MCF 10A (cell line): ENCODE data around the gene WDR27. TPM values are rescaled to one million over a fixed set of nuclear protein-coding genes. Genes with fewer than 3 reads are reported as not detected.

Experiments used
- Bru-seq: library from RNA; stranded (reverse); fragments of 400-500 nt; gene quantifications from one replicate; lab custom pipeline; 2021; lab: Mats Ljungman, UMichigan
- BruChase-seq, 2 experiments: library from RNA; stranded (reverse); fragments of 400-500 nt; gene quantifications; one replicate each; lab custom pipeline; 2021; lab: Mats Ljungman, UMichigan
- BruUV-seq: library from RNA; stranded (reverse); fragments of 400-500 nt; replicated peaks from 2 replicates; lab custom pipeline; 2021; lab: Mats Ljungman, UMichigan
- CTCF ChIA-PET: fragments of 300-600 bp; sonication (Branson Sonifier 250); formaldehyde crosslinking; extraction: SDS; loops from one replicate; lab custom pipeline; 2021; ENCODE audit warnings: antibody characterized with exemption, inconsistent platforms; lab: Yijun Ruan, JAX
- POLR2A ChIA-PET: fragments of 300-600, 350-650 bp; sonication (Branson Sonifier 250); formaldehyde crosslinking; extraction: SDS; loops from one replicate; lab custom pipeline; 2020; ENCODE audit warnings: antibody characterized with exemption, inconsistent platforms; lab: Yijun Ruan, JAX
- DNase-seq: peaks from one replicate; pipeline ENCODE4 v3.0.0-alpha.2; 2018; ENCODE audit not compliant: unreplicated experiment
- H3K27ac Mint-ChIP-seq: one replicate; pipeline ENCODE4 v1.8.0; 2022; ENCODE audit warnings: mild to moderate bottlenecking, low read depth, mixed read lengths; ENCODE audit not compliant: unreplicated experiment
- H3K27me3 Mint-ChIP-seq: one replicate; pipeline ENCODE4 v1.8.0; 2022; ENCODE audit warnings: mixed read lengths; ENCODE audit not compliant: insufficient read depth, unreplicated experiment
- H3K36me3 Mint-ChIP-seq: one replicate; pipeline ENCODE4 v1.8.0; 2022; ENCODE audit warnings: mild to moderate bottlenecking, moderate library complexity, mixed read lengths; ENCODE audit not compliant: insufficient read depth, unreplicated experiment
- H3K4me1 Mint-ChIP-seq: one replicate; pipeline ENCODE4 v1.8.0; 2022; ENCODE audit warnings: mixed read lengths; ENCODE audit not compliant: insufficient read depth, unreplicated experiment
- H3K4me3 Mint-ChIP-seq: one replicate; pipeline ENCODE4 v1.8.0; 2022; ENCODE audit warnings: mild to moderate bottlenecking, moderate library complexity, mixed read lengths; ENCODE audit not compliant: unreplicated experiment
- H3K9me3 Mint-ChIP-seq: one replicate; pipeline ENCODE4 v1.8.0; 2022; ENCODE audit warnings: mixed read lengths; ENCODE audit not compliant: unreplicated experiment
- intact Hi-C: fragments of 100-400 bp; cut with micrococcal nuclease; formaldehyde crosslinking; loops from 2 replicates; pipeline ENCODE4 v1.14.1; 2022
- long read RNA-seq: library from polyadenylated mRNA; stranded (forward); transcript quantifications from one replicate; pipeline ENCODE4 v2.0.0, GENCODE V29; 2022
- total RNA-seq: library from RNA; stranded (reverse); gene quantifications from 2 replicates; pipeline ENCODE4 v1.2.3, GENCODE V29; 2022
- TF ChIP-seq, protein P1 (sequence below): fragments of 200-600 bp; IDR thresholded peaks from one replicate; pipeline ENCODE4 v1.8.0; 2022; ENCODE audit warnings: antibody characterized with exemption, mild to moderate bottlenecking; ENCODE audit not compliant: unreplicated experiment

The WDR27 gene
- total RNA-seq: 65.4 and 80.6 TPM in 2 replicates
- Bru-seq, nascent RNA: percentile 80 among the genes with signal in this experiment
- percentile 94 among the genes with signal in this experiment for BruChase-seq, experiment 1, labeled RNA remaining after a 6-hour chase
- BruChase-seq, experiment 2, labeled RNA remaining after a 2-hour chase: percentile 92 among the genes with signal in this experiment
- long read RNA-seq, partial matches to known transcripts: 11 of 32 reads
- long read RNA-seq, other reads (novel, unspliced or antisense): 18 of 32 reads

DNA sequence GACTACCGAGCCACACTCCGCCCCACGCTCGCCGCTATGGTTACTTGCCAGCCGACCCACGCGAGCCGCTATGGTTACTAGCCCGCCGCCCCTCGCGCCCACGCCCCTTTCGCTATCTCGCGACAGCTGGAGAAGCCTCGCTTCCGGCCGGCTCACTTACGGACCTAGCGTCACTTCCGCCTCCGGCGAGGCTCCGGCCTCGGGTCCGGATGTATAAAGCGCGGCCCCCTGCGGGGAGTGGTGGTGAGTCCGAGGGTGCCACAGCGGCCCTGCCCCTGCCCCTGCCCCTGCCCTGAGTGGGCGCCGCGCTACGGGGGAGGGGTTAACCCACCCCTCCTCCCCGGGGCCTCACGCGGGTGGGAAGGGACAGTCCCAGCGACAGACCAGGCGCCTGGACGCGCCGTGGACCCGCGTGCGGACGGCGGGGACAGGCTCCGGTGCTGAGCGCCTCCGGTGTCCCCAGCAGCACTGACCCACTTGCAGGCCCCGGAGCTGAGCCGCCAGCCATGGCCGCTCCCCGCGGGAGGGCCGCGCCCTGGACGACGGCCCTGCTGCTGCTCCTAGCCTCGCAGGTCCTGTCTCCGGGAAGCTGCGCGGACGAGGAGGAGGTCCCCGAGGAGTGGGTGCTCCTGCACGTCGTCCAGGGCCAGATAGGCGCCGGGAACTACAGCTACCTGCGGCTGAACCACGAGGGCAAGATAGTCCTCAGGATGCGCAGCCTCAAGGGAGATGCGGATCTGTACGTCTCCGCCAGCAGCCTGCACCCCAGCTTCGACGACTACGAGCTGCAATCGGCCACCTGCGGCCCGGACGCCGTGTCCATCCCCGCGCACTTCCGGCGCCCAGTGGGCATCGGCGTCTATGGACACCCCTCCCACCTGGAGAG lies at the start of gene WDR27, which contains the start of gene C6orf120:
WDR27 (minus strand) TSS at position 76 of the 886 bp plus-strand sequence. CDS start 13,024 bp downstream, outside the sequence.
C6orf120 (plus strand) TSS at position 173 of the 886 bp plus-strand sequence; CDS start at position 507, 334 bp downstream.
- peak within 1 kb of the TSS; percentile 46 for H3K27ac Mint-ChIP-seq
- peaks cover 11% of the 10 kb centered on the region for H3K36me3 Mint-ChIP-seq
- no peaks in the 10 kb centered on the region for H3K9me3 Mint-ChIP-seq
- BruUV-seq: no TSS peak
- DNase-seq: peak; percentile 96
- H3K4me1 Mint-ChIP-seq: peaks cover 42% of the 10 kb centered on the region
- no peaks in the 10 kb centered on the region for H3K27me3 Mint-ChIP-seq
- ChIA-PET CTCF (interaction anchor here (0.5 to 1.6 kb wide), 7 partner anchors 8 to 1338 kb away, joined by 3 to 8 read pairs (median 3); no protein-coding TSS in a partner anchor), POLR2A (interaction anchor here (0.6 to 9.6 kb wide), 26 partner anchors 8 to 1860 kb away, joined by 3 to 145 read pairs (median 5); partner anchors contain the start of genes DYNLT2, ERMARD, PHF10 and PSMB1)
- peak within 1 kb of the TSS; percentile 86 for H3K4me3 Mint-ChIP-seq
- intact Hi-C loops: loop anchor here (1.0 to 2.0 kb wide), 3 partner anchors 13 to 745 kb away; no protein-coding TSS in a partner anchor
- TF ChIP-seq, protein P1, sequence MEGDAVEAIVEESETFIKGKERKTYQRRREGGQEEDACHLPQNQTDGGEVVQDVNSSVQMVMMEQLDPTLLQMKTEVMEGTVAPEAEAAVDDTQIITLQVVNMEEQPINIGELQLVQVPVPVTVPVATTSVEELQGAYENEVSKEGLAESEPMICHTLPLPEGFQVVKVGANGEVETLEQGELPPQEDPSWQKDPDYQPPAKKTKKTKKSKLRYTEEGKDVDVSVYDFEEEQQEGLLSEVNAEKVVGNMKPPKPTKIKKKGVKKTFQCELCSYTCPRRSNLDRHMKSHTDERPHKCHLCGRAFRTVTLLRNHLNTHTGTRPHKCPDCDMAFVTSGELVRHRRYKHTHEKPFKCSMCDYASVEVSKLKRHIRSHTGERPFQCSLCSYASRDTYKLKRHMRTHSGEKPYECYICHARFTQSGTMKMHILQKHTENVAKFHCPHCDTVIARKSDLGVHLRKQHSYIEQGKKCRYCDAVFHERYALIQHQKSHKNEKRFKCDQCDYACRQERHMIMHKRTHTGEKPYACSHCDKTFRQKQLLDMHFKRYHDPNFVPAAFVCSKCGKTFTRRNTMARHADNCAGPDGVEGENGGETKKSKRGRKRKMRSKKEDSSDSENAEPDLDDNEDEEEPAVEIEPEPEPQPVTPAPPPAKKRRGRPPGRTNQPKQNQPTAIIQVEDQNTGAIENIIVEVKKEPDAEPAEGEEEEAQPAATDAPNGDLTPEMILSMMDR: no peak

DNA sequence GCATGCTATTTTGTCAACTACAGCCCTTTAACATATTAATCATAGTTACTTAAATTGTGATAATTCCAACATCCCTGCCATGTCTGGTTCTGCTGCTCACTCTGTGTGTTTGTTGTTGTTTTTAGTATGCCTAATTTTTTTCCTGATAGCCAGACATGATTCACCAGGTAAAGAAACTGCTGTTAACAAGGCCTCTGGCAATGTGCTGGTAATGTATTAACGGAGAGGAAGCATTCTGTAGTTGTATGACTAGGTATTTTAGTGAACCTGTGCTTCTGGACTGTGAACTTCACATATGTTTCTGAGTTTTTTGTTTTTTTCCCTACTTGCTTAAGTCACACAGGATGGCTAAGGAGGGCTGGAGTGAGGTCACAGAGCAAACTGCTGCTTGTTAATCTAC lies 44.7 kb upstream of the WDR27 start:
- Mint-ChIP-seq H3K36me3 (peaks cover 15% of the 10 kb centered on the region), H3K4me3 (no peak overlapping the region), H3K27me3 (no peaks in the 10 kb centered on the region), H3K9me3 (no peaks in the 10 kb centered on the region), H3K4me1 (peaks cover 6% of the 10 kb centered on the region), H3K27ac (no peak overlapping the region)
- DNase-seq: no peak
- ChIA-PET CTCF (interaction anchor here (0.7 kb wide), 1 partner anchor 559 kb away, joined by 3 read pairs; no protein-coding TSS in a partner anchor), POLR2A (interaction anchor here (0.9 to 9.2 kb wide), 3 partner anchors 12 to 23 kb away, joined by 3 to 73 read pairs (median 3); partner anchors contain the start of gene PHF10)
- intact Hi-C loops: no loop called here
- TF ChIP-seq, protein P1: no peak
- no TSS peak for BruUV-seq

DNA sequence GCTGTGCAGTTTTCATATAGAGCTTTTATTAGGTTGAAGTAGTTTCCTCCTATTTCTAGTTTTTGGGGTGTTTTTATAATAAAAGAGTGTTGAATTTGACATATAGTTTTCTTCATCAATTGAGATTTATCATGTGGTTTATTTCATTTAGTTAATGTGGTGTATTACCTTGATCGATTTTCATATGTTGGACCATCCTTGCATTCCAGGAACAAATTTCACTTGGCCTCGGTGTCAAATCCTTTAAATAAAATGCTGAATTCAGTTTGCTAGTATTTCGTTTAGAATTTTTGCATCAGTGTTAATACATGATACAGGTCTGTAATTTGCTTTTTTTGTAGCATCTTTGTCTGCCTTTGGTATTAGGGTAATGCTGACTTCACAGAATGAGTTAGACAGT lies 43.6 kb upstream of the WDR27 start:
- DNase-seq: no peak
- Mint-ChIP-seq H3K9me3 (no peaks in the 10 kb centered on the region), H3K27ac (no peak overlapping the region), H3K4me3 (no peak overlapping the region), H3K27me3 (no peaks in the 10 kb centered on the region), H3K36me3 (peaks cover 7% of the 10 kb centered on the region), H3K4me1 (peaks cover 6% of the 10 kb centered on the region)
- POLR2A ChIA-PET: interaction anchor here (0.9 kb wide), 1 partner anchor 28 kb away, joined by 4 read pairs; no protein-coding TSS in a partner anchor
- TF ChIP-seq, protein P1: no peak
- intact Hi-C loops: no loop called here
- no TSS peak for BruUV-seq
- CTCF ChIA-PET: no interaction called here
